ENCODE data around the gene C11orf68. TPM values are rescaled to one million over a fixed set of nuclear protein-coding genes. Genes with fewer than 3 reads are reported as not detected.
A peak's percentile ranks its signal among the peaks of the same experiment; 100 is the strongest.

The C11orf68 gene
- total and polyA plus RNA-seq, 9 of the 15 experiments (the other 6 are each of a cell fraction or from before 2014, with no cell fraction given) = 3.6 to 35.9 (median 12.8) TPM

- TF ChIP-seq RNF219 (CRISPR knock-in tag; IDR thresholded peaks at IDR 0.05) = no peak
- no peak for TF ChIP-seq NR2F6 (CRISPR knock-in tag; IDR thresholded peaks at IDR 0.05)
- TF ChIP-seq, protein P1, sequence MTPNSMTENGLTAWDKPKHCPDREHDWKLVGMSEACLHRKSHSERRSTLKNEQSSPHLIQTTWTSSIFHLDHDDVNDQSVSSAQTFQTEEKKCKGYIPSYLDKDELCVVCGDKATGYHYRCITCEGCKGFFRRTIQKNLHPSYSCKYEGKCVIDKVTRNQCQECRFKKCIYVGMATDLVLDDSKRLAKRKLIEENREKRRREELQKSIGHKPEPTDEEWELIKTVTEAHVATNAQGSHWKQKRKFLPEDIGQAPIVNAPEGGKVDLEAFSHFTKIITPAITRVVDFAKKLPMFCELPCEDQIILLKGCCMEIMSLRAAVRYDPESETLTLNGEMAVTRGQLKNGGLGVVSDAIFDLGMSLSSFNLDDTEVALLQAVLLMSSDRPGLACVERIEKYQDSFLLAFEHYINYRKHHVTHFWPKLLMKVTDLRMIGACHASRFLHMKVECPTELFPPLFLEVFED (CRISPR knock-in tag; conservative IDR thresholded peaks at IDR 0.05) = no peak
- TF ChIP-seq PTTG1 (tag; IDR thresholded peaks at IDR 0.05; ENCODE audit: low read depth) = no peak
- no peak for TF ChIP-seq E2F4 (CRISPR knock-in tag; IDR thresholded peaks at IDR 0.05; ENCODE audit: low read depth)
- TF ChIP-seq ATF7 (IDR thresholded peaks at IDR 0.05) = peak; percentile 76
- no peak for TF ChIP-seq BCLAF1 (IDR thresholded peaks at IDR 0.05; ENCODE audit: borderline replicate concordance in 1 of 2, control insufficient read depth in 1 of 2, low read depth in 2 of 2, low read length in 1 of 2)
- TF ChIP-seq HDGF (IDR thresholded peaks at IDR 0.05) = no peak
- peak; percentile 55; the same call in 1 of the 2 replicates for TF ChIP-seq ZNF766 (CRISPR knock-in tag; conservative IDR thresholded peaks at IDR 0.05)
- peak; percentile 92; a peak in 3 of 4 replicates for TF ChIP-seq NONO (IDR thresholded peaks at IDR 0.05; ENCODE audit: low read depth in 2 of 2, low read length in 1 of 2)
- no peak for TF ChIP-seq MYNN (IDR thresholded peaks at IDR 0.05)
- TF ChIP-seq MYNN (CRISPR knock-in tag; IDR thresholded peaks at IDR 0.05) = no peak
- peak; percentile 49; the same call in 1 of the 2 replicates for TF ChIP-seq ATF2 (CRISPR knock-in tag; IDR thresholded peaks at IDR 0.05)
- TF ChIP-seq MED1 (CRISPR knock-in tag; IDR thresholded peaks at IDR 0.05; ENCODE audit: borderline replicate concordance) = no peak
- TF ChIP-seq NELFE (IDR thresholded peaks at IDR 0.05; ENCODE audit: insufficient read depth, insufficient read length) = no peak
- TF ChIP-seq ZNF41 (CRISPR knock-in tag; conservative IDR thresholded peaks at IDR 0.05) = 0 out of 2 replicates have a peak, but pooled peaks have one; percentile 57
- TF ChIP-seq, protein P2, sequence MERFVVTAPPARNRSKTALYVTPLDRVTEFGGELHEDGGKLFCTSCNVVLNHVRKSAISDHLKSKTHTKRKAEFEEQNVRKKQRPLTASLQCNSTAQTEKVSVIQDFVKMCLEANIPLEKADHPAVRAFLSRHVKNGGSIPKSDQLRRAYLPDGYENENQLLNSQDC (CRISPR knock-in tag; IDR thresholded peaks at IDR 0.05) = no peak
- no peak for TF ChIP-seq ZNF316 (IDR thresholded peaks at IDR 0.05)
These were observed 28.3 kb downstream of the C11orf68 start, which contains the start of gene CCDC85B (continued) for GRCh38 chr11:65890324-65891218.
